GM19397 (cell line): ENCODE results near the gene CACNA2D2.

ENCODE experiments used
- ATAC-seq: cut with Tn5 transposase; IDR thresholded peaks from one replicate; pipeline ENCODE4 v1.9.1; 2021; ENCODE audit warnings: mild to moderate bottlenecking, moderate library complexity; ENCODE audit not compliant: unreplicated experiment

CACNA2D2 gene

DNA sequence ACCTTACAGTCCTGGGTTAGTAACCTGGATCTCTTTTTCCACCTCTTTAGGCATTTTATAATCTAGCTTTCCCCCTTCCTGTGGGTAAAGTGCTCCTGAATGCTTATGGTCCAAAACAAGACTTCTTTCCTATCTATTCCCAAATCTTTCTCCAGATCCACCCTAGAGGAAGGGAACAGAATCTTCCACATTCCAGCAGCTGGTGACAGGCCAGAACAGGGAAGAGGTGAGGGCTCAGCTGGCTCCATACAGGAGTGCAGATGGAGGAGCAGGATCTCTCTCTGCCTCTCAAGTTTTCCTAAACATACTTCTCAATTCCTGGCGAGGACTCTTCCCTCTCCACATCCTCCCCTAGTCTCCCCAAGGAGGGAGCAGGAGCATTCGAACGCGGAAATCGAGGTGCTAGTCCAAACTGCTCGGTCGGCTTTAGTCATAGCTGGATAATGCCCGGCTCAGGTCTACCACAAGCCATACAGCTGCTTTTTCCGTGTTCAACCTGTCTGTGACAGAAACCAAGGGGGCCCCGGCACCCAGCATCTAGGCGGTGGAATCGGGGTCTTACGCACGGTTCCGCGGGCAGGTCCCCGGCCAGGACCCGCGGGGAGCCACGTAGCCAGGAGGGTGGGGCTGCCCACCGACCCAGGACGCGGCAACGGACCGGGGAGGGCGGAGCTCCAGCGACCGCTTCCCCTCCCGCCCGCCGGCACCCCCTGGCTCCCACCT, 166.8 kb downstream of the CACNA2D2 start:
- ATAC-seq, result peak; percentile 26

DNA sequence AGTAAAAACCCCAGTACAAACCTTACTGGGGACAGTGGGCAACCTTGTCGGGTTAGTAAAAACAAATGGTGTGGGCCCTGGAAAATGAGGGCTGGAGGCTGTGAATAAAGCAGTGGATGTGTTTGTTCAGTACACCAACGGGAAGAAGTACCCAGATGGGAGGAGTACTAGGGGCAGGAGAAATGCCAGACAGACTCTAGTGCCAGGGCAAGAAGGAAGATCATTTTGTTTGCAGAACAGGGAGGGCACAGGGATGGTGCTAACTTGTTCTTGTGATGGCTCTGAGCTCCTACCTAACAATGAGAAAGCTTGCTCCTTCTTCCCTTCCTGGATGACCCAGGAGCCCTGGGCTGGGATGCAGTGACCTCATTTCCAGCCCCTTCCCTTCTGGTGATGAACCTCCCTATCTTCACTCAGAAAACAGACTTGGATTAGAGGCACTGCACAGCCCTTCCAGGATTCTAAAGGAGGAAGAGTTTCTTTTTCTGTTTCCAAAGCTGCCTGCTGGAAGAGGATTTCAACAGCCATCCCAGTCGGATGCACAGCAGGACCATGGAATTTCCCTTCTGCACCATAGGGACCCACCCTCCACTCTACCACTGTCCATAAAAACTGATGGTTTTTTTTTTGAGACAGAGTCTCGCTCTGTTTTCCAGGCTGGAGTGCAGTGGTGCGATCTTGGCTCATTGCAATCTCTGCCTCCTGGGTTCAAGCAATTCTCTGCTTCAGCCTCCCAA, 168.9 kb downstream of the CACNA2D2 start:
- ATAC-seq, result no peak

DNA sequence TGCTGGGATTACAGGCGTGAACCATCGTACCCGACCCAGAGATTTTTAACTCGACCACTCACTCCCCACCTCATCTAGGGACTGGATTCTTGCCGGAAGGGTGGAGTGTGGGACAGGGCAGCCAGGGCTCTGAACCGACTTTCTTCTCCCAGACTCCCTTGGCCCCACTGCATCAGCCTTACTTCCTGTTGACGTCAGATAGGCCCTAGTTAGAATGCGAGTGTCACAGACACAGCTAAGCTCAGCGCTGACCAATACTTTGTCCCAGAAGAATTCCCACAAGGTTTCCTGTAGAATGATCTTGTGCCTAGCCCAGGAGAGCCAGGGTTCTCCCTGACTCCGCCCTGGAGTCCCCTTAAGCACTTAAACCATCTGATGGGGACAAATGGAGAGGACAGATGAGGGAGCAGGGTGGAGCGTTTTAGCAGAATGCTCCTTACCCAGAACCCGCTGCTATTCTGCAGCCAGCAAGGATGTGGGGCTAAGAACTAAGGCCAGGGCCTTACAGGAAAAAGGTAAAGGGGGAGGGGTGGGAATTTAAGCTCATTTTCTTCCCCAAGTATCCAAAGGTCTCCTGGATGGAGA, 169.6 kb downstream of the CACNA2D2 start:
- ATAC-seq, result no peak

DNA sequence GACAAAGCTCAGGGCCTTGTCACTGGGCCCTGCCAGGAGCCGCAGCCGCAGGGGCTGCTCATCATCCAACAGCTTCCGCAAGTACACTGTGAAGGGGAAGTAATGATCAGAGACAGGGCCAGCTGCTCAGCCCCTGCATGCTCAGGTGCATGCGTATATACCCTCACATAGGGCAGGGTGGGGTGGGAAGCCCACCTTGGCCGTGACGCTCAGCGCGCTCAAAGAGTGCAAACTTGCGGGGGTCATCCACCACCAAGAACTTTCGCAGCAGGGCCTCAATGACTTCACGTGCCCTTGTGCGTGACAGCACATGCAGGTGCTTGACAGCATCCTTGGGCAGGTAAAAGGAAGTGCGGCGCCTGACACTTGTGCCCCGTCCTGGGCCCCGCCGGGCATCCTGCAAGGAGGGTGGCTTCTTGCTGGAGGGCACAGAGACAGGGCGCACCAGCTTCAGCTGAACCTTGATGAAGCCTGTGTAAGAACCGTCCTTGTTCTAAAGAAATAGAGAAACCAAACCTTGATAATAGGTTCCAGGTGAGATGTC, 172.0 kb downstream of the CACNA2D2 start:
- no peak for ATAC-seq

DNA sequence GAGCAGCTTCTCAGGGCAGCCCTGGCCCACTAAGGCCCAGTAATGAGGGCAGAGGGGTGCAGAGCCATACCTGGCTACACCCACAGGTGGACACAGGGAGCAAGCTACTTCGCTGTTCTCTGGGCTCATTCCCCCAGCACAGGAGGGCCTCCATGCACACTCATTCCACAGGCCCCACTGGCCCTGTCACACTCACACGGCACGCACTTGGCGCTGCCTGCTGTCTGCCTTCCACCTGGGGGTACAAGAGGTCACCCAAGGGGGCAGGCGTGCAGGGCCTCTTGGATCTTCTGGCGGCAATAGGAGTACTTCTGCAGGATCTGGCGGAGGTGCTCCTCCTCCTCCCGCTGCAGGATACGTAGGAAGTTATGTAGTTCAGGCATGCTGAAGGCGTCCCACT, 173.1 kb downstream of the CACNA2D2 start:
- ATAC-seq, result no peak

DNA sequence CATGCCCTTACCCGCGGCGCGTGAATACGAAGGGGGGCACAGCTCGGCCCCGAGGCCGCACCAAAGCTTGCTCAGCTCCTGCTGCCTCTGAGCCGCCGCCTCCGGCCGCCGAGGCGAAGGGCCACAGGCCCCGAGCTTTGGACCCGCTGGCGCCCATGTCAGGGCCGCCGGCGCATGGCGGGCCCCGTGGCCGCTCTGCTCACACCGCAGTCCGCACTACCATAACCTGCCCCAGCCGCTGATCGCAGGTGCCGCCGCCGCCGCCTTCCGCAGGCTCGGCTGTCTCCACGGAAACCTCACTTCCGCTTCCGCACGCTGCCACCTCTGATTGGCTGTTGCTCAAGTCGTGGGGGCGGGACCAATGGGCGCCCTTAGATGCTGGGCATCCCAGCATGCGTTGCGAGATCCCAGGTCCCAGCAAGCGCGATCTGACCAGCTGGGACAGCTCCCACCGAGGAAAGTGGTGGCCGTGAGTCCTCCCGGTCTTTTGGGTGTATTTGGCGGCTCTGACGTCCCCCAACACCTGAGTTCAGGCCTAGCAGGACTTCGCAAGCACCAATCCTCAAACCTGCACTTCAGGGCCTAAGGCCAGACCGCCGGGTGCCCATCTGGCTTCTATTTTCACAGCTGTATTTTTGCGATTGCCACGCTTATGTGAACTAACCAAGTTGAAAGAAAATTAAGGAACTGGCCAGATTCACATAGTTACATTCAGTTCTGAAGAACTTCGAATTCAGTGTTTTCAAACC, 175.3 kb downstream of the CACNA2D2 start, which contains the start of gene TUSC2:
Gene TUSC2, minus strand, starts transcription at position 281 of the 749 bp plus-strand sequence. Its CDS starts 124 bp downstream, at position 157.
- peak; percentile 82 for ATAC-seq

DNA sequence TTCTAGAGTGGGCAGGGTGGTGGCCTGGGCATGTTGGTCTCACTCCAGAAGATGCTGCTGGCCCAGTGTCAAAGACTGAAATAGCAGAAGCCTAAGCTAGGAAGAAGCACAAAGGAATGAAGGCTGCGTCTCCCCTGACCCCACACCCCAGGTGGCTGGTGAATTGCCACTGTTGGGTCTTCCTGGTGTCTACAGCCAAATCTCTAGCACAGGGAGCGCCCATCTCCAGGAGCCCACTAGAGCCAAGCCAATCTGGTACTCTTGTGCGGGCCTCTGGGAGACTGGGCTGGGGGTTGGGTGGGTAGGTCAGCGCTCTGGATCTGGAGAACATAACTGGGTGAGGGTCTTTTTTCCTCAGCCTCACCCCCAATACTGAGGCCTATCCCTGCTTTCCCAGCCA, 176.3 kb downstream of the CACNA2D2 start:
- ATAC-seq, result no peak

DNA sequence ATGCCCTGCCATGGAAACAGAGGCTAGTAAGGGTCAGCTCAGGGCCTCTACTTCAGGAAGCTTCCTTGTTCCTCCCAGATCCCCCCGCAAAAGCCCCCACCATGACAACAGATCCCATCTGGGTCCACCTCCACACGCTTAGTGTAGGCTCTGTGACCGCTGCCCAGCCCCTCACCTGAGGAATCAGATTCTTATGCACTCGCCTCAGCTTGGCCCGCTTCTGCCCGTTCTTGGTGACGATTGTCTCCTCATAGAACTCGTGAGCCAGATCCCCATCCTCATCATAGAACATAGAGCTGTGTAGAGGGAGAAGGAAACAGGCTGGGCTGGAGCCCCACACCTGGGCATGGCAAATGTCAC, 177.3 kb downstream of the CACNA2D2 start:
- no peak for ATAC-seq

DNA sequence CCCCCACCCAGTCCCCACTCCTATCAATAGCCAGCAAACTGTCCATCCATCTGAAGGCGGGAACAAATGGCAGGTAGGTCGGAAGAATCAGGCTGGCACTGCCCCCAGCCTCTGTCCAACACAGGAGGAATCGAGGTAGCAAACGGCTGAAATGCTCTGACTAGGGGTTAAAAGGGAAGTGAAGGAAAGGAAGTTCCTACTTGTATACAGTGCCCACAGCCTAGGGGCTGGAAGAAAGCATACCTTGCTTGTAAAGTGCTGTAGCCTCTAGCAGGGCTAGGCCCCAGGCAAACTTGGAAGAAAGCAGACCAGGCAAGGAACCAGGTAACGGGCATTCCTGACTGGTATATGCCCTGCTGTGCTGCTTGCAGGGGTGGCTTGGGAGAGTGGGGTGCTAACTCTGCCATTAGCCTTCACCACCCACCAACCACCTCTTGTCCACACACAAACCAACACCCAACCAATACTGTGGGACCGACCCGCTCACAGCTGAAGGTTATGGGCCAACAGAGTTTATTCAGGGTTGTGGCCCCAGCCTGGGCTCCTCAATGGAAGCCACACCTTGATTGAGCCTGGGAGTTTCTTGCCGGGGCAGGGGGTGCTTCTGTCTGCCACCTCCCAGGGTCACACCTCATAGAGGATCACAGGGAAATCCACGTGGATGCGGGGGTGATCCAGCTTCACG, 177.8 kb downstream of the CACNA2D2 start:
- ATAC-seq, result no peak

DNA sequence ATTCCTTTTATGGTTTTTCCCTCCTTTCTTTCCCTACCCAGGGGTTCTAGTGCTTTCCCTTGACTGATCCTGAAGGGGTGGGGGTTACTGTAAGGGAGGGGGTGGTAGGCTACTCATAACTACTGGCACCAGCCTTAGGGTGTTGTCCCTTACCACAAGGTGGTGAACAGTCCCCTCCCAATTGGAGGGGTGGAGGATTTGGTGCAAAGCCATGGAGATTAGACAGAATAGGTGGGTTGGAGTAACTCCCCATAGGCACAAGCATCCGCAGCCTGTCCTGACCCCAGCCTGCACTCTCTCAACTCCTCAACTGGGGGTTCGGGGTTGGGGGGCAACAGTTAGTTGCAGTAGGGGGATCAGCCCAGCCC, 178.3 kb downstream of the CACNA2D2 start:
- ATAC-seq, result no peak

DNA sequence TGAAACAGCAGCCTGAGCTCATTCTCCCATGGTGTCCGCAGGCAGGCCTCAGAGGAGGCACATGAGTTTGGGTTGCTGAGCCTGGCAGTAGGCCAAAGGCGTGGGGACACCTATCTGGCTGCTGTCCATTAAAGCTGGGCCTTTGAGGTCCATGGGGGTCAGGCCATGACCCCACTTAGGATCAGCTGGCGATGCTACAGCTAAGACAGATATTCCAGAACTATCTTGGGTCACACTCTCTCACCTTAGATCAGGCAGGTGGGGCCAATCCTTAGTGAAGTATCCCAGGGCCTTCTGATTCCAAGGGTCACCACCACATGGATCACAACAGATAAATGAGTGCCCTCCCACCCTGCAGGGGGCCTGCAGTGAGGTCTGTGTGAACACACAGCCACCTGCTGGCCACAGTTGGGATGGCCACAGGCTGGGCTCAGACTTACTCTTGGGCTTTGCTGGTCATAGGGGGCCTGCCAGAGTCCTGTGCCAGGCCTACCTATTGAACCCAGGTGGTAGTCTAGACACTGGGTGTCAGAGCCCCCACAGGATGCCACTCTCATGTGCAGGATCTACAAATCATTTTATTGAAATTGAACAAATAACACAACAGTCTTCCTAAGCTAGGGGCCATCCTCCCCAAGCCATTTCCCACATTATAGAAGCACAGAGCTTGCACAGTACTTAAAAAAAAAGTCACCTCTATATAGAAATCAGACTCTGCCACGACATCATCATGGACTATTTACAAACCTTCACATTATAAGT, 178.9 kb downstream of the CACNA2D2 start:
- ATAC-seq, result no peak

DNA sequence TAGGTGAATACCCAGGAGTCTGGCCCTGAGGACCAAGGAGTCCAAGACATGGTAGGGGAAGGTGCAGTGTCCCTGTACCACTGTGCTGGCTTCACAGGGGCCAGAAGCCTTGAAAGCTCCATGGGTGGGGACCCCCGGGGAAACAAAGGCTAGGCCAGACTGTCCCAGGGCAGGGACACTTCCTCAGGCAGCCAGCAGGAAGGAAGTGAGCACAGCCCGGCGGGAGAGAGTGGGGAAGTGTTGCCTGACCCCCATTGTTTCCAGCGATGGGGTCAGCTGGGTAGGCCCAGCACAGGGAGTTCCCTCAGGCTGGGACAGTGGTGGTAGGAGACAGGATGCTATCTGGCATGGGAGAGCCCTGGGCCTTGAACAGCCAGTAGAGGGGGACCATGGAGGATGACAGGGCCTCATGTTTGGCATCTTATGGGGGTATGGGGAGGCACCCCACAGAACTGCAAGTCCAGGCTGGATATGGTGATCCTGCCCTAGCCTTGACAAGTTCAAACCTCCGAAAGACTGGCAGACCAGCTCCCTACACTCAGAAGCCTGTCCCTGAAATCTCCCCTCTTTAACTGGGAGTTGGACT, 179.7 kb downstream of the CACNA2D2 start:
- no peak for ATAC-seq

DNA sequence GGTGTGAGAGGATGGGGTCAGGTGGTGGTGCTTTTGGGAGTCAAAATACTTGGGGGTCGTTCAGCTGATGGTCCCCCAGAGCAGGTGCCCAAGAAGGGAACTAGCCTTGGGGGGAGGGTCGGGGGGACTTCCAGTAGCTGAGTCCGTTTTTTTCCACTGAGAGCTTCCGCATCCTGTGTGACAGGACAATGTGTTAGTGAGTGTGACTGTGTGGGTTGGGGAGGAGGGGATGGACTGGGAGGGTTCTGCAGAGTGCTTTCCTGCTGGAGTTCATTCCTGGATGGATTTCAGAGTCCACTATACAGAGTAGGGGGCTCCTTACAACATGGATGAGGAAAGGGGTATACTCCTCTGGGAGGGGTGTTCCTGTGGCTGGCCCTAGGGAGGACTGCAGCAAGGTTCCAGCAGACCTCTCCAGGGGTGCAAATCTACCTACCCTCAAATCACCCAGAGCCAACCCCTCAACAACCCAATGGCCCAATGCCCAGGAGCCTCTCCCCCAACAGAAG, 180.3 kb downstream of the CACNA2D2 start:
- ATAC-seq, result no peak

DNA sequence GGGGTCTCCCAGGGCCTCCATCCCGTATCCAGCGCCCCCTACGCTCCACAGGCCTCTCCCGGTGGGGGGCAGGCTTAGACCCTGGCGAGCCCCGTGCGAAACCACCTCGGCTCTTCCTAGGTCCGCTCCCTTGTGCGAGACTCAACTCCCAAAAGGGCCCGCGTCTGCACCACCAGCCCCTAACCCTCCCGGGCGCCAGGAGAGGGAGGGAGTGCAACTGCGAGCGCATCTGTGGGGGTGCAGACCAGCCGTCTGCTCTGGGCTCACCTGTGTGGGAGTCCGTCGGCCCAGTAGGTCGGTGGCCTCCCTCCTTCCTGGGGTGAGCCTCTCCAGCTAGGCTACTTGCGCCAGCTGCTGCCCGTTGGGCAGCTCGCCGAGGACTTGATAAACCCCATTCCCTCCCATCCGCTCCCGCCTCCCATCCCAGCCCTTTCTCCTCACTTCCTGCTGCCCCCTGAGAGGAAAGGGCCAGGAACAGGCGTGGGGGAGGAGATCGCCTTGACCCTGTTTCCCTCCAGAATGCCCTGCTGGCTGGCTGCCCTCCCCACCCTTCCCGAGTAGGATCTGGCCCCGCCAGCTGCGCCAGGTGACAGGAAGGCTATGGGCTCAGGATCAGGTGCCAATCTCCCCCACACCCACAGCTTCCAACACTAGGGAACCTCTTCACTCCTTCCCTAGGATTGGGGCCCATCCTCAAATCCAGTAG, 180.9 kb downstream of the CACNA2D2 start, which contains the start of gene HYAL2:
Gene HYAL2, minus strand, starts transcription at position 360 of the 706 bp plus-strand sequence. CDS start 2,256 bp downstream, outside the sequence.
- no peak for ATAC-seq

DNA sequence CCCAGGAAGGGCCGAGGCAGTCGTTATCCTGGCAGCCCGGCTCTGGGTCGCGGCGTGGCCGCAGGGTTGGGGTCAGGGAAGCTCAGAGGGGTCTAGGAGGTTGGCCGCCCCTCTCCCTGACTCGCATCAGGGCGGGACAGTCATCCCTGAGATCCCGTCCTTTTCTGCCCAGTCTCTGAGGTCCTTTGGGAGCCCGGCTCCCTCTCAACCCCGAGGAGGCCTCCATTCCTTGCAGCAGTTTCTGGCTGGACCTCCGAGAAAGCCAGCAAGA, 181.4 kb downstream of the CACNA2D2 start:
- ATAC-seq, result no peak

DNA sequence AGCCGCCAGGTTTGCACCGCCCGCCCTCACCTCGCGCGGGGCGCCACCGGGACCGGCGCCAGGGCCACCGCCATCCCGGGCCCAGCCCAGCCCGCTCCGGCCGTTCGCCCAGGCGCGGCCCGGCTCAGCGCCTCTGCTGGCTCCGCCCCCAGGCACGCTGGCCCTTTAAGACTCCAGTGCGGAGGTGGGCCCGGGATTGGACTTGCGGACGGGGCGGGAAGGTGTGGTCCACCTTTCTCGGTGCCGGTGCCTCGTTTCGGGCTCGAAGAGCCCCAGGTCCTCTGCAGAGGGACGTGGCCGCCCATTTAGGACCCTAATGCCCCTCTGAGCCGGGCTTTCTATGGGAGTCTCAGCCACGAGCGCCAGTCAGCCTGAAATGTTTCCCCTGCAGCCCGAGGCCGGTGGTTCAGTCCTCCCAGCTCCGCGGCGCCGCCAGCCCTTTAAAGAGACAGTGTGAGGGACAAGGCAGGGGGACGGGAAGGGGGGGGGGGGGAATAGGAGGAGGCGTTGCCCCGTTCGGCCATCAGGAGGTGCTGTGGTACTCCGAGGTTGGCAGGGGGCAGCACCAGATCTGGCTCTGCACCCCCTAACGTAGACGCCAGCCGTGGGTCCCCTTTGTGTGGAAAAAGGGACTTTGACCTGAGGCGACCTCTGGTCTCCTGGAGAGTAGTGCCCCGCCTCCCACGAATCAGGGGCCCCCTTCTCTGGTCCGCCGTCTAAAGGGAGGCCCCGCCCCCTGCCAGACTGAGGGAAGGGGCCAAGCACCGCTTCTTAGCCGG, 181.9 kb downstream of the CACNA2D2 start:
- peak; percentile 80 for ATAC-seq

DNA sequence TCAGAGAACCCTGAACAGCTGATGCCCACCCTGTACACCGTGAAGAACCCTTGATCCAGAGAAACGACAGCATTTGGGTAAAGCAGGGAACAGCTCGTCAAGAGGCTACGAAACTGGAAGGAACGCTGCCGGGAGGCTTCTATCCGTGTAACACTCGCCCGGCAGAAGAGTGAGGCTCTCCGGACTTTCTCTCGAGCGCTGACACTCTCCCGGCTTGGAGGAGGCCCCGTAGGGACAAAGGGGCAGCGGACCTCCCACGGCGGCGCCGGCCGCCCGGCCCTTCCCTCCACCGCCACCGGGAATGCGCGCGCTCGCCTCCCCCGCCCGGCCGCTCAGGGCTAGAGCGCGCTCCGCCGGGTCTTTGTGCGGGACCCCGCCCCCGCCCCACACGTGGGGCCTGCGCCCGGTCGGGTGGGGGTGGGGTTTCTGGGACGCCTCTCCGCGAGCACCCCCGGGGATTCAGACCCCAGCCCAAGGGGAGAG, 182.5 kb downstream of the CACNA2D2 start:
- ATAC-seq, result peak; percentile 55
